IPS-NIHi7 (cell line): ENCODE results near the gene PSME4.
"Not testable (repeated sequence)": the region's sequence is repeated elsewhere in the genome, so short reads cannot be mapped to it uniquely, and the experiment has no call there.

Source experiments
- DNase-seq: peaks from one replicate; pipeline ENCODE4 v3.0.0; 2012; ENCODE audit warnings: mixed read lengths; ENCODE audit errors: extremely low spot score

PSME4 gene

DNA sequence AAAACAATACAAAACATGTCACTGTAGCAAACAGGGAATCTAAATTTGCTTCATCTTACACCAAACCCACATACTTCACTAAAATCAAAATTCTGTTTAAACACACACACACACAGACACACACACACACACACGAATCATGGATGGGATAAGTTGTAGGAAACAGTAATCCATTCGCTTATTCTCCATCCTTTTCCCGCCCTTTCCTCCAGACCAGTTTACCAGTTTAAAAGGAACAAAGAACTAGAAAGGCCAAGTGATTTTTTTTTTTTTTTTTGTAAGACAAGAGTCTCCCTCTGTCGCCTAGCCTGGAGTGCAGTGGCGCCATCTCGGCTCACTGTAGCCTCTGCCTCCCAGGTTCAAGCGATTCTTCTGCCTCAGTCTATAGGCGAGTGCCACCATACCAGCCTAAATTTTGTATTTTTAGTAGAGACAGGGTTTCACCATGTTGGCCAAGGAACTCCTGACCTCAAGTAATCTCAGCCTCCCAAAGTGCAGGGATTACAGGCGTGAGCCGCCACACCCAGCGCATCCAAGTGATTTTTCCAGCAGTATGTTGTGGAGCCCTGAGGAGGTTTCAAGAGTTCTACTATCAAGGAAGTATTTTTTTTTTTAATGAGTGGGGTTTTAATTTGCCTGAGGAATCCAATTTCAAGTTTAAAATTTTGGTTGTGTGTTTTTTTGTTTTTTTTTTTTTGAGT, 5.7 kb downstream of the PSME4 start:
- no peak for DNase-seq

DNA sequence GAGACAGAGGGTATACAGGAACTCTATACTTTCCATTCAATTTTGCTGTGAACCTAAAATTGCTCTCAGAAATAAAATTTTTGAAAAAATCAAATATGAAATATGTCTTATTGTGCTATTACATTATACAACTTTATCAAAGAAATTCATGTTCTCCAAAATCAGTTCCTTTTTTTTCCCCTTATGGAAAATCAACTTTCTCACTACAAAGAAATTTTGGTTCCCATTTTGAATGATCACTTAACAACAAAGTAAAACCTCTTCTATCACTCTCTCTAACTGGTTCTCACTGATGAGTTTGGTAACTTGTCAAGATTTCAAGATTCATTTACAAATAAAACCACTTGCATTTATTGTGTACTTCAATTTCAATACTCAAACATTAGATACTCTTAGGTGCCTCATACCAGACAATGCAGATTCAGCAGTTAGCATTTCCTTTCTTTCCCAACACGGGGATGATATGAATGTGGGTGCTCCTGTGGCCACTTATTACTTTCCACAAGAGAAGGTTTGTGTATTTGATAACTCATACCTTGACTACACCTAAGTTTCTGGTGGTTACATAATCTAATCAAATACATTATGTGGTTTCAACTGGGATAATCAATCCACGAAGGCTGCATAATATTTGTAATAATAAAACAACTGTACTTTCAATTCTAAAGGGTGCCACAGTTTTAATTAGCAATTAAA, 6.4 kb downstream of the PSME4 start:
- no peak for DNase-seq

DNA sequence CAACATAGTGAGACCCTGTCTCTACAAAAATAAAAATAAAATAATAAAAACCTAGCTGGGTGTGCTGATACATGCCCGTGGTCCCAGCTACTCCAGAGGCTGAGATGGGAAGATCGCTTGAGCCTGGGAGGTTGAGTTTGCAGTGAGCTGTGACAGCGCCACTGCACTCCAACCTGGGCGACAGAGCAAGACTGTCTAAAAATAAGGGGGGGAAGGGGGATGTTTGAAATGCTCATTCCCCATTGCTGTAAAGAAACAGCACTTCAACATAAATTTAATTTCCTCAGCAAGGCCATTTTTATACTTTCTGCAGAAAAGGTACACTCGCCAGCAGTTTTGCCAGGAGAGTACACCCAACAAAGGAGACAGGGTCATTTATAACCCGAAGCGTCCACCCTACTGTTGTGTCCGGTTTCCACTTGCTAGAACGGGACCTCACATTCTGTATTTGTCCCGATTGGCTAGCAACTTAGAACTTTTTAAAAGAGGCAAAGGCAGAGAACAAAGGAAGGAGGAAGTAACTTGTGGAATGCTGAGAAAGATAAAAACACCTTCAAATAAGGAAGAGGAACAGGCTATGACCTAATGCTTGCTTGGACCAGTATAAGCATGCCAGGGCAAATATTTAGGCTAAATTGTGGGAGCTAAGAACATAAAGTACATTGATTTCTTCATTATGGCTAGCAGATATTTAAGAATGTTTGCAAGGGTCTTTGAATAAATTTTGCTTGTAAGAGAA, 9.1 kb downstream of the PSME4 start:
- DNase-seq = not testable (repeated sequence)

DNA sequence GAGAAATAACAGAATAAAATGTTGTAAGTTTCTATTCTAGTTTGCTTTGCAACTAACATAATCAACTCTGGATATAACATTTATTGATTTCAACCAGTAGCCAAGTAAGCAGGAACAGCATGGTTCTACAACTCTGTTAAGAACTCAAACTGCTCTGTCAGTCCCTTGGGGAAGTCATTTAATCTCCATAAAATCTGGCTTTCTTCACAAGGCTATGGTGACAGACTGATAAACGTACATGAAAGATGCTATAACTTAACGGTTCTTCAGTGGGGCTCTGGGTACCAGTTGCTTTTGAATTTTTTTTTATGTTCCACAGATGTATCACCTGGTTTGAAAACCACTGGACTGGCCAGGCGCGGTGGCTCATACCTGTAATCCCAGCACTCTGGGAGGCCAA, 10.3 kb downstream of the PSME4 start:
- no peak for DNase-seq

DNA sequence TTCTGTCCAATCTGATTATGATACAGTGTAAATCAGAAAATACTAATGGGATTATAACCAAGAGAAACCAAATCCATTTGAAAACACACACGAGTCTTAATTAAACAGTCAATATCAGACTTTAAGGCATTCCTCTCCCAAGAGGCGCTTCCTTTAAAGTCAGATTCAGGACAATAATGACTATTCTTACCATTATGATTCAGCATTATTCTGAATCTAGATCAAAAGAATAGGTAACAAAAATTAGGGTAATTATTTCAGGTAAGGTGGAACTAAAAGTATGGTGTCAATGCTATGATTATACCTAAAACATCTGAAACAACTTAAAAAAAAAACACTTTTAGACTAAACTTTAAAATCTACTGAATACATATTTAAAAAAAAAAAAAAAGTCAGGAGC, 12.3 kb downstream of the PSME4 start:
- DNase-seq = no peak

DNA sequence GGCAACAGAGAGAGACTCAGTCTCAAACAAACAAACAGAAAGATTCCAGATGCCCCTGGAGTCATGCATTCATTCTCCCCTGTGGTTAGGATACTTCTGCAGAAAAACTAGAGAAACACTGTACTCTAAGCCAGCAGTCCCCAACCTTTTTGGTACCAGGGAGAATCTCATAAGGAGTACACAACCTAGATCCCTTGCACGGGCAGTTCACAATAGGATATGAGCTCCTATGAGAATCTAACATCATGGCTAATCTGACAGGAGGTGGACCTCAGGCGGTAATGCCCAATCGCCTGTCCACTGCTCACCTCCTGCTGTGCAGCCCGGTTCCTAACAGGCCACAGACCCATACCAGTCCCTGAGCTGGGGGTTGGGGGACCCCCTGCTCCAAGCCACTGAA, 18.3 kb downstream of the PSME4 start:
- no peak for DNase-seq

DNA sequence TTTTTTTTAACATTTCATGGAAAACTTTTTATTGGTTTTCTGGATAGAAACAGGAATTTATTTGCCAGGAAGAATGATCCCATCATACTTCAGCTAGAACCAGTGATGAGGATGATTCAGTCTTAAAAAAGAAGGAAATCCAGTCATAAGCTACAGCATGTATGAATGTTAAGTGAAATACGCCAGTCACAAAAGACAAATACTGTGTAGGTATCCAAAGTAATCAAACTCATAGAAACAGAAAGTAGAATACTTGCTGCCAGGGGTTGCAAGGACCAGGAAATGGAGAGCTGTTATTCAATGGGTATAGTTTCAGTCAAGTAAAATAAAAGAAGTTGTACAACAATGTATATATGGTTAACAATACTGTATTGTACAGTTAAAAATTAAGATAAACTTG, 21.3 kb downstream of the PSME4 start:
- no peak for DNase-seq

DNA sequence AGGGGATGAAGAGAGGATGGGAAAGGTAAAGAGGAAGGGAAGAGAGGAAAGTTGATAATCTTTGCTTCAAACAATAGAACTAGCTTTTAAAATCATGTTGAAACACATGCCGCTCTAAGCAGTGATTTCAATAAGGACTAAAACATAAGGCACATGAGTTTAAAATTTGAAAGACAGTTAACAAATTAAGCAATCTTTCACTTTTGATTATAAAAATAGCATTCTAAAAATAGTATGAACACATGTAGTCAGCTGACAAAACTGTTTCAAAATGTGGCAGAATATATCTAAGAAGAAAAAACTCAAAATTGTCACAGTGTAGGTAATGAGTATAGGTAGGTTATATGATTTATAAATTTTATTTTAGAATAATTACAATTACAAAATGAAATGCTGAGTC, 25.3 kb downstream of the PSME4 start:
- no peak for DNase-seq

DNA sequence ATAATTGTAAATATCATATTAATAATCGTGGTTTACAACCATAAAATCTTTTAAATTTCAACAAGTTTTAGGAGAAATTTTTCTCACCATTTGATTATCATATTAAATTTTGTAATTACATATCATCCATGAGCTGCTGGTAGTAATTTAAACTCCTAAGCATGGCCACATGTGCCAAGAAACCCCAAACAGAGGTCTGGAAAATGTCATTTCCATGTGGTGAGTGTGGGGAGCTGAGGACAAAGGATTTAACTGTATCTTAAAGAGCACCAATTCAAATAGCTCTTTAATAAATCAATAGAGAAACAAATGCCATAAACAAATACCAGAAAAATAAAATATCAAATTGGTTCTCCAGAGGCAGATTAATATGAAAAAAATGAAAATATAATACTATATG, 26.3 kb downstream of the PSME4 start:
- no peak for DNase-seq

DNA sequence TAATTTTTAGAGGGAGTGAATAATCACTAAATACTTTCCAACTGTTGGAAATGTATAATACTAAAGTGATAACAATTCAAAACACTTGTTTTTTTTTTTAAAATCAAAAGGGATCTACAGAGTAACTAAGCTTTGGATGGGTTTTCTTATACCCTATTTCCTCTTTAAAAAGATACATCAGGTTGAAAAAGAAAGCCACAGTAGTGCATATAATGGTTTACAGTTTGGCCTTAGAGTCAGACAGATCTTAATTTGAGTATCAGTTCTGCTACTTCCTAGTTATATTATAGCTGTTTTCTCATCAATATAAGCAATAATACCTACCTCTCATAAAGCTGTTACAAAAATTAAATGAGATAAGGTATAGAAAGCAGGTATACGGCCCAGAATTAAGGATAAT, 28.5 kb downstream of the PSME4 start:
- DNase-seq = no peak

DNA sequence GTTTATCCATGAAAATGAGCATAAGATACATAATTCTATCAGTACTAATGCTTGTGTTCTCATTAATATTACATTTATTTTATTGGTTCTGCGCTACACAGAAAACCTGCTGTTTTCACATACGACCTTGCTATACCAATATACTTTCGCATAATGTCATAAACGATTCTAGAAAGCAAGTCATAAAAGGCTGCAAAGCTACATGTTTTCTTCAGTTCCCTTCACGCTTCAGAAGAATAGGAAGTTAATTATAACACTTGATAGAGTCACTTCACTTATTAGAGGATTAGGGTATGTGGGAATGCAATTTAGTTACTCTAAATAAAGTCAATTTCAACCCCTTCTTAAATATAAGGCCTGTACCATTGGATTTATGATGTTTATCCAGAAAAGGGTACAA, 29.0 kb downstream of the PSME4 start:
- no peak for DNase-seq

DNA sequence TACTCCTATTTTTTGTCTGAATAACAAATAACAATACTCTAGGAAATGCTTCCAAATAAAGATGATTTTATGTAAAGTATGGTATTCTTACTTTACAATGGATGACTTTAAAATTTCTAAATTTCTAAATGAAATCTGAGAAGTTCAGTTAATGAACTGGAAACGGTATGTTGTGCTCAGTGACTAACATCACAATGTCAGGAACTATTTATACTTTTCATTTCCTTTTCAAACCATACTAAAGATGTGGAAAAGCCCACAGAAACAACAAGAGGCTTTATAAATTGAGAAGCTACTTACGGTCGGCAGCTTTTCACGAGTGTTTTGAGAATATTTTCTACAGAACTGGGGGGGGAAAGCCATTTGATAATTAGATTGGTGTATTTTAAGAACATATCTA, 31.1 kb downstream of the PSME4 start:
- no peak for DNase-seq

DNA sequence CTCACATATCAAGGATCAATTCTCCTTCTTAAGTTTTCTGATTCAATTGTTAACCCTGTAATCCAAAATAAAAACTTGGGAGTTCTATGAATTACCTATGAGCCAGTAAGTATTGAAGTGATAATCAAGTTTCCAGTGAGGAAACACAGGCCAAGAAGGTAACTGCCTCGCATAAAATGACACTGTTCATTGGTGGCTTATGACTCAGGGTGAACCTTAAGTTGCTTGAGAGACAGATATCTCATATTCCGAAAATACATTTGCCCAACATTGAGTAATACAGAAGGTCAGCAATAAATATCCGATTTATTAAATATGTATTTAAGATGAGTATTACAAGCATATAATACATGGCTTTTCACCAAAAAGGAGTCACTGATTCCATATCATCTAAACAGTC, 31.9 kb downstream of the PSME4 start:
- DNase-seq = no peak

DNA sequence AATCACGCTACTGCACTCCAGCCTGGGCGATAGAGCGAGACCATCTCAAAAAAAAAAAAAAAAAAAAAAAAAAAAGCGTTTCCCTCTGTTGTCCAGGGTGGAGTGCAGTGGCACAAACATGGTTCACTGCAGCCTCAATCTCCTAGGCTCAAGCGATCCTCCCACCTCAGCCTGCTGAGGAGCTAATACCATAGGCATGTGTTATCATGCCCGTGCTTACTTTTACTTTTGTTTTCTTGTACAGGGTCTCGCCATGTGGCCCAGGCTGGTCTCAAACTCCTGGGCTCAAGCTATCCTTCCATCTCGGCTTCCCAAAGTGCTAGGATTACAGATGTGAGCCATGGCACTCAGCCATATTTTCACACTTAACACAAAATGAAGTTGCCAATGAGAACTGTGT, 37.5 kb downstream of the PSME4 start:
- no peak for DNase-seq

DNA sequence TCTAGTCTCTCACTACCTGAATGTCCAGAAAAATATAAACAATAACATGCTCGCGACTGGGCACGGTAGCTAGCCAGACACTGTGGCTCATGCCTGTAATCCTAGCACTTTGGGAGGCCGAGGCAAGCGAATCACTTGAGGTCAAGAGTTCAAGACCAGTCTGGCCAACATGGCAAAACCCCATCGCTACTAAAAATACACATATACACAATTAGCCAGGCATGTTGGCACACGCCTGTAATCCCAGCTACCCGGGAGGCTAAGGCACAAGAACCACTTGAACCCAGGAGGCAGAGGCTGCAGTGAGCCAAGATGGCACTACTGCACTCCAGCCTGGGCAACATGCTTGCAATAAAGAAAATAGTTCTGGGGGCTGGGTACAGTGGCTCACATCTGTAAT, 44.5 kb downstream of the PSME4 start:
- not testable (repeated sequence) for DNase-seq

DNA sequence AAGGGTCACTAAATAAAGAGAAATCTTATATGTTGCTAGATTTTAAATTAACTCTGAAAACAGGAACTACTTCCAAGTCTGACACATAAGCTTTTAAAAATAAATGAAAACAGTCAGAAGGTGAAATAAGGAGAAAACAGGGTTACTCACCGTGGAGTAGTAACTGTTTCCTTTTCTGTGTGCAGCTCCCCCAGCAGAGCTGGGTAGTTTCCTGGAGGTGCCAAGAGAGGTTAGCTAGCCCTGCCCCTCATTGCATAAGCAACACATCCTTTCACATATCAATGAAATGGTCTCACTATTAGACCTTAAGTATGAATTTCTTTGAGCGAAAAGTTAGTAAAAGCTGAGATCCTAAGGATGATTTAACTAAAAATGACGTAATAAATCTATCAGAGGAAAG, 57.1 kb downstream of the PSME4 start:
- no peak for DNase-seq

DNA sequence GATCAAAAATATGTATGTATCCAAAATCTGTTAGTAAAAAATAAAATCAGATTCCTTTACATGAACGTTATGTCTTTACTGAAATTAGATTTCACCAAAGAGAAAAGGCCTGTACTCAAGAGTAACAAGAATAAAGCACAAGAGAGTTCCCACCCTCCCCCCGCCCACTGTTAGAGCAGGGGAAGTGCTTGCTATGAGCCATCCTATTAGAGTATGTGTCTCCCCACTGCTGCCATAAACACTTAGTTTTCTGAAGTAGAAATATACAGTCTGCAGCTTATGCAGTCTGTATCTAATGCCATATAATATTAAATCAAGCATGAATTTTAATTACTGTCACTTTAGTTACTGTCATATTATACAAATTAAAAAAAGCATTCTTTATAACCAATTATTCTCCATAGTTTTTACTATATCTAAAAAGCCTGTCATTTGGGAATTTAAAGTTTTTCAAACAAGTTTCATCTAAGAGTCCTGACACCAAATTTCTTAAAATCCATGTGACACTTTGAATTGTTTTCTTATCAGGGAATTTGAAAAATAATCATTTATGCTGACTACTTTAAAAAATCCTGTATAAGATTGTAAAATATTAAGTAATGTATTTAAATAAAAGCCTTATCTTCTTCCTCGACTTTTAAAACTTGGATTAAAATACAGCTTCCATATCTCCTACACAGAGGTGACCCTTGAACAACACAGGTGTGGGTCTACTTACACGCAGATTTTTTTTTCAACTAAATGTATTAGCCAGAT, 59.2 kb downstream of the PSME4 start:
- peak; percentile 7 for DNase-seq

DNA sequence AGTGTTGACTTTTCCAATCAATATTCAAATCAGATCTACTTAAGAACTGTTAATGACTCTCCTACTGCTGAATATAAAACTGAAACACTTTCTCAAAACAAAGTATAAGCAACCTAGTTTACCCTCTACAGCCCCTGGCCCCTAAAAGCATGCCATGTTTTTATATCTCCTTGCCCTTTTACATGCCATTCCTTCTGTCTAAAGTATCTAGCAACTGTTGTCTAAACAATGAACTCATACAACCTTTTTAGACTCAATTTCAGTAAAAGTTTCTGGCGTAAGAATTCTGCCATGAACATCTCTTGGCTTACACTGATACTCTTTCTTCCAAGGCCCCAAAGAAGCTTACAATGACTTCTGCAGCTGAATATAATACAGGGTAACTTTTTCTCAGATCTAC, 63.2 kb downstream of the PSME4 start:
- DNase-seq = no peak

DNA sequence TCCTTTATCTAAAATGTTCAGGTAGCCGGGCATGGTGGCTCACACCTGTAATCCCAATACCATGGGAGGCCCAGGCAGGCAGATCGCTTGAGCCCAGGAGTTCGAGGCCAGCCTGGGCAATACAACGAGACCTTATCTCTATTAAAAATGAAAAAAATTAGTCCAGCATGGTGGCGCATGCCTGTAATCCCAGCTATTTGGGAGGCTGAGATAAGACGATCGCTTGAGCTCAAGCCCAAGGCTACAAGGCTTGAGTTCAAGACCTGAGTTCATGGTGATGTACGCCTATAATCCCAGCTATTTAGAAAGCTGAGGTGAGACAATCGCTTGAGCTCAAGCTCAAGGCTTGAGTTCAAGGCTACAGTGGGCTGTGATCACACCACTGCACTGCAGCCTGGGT, 65.4 kb downstream of the PSME4 start:
- DNase-seq = no peak

DNA sequence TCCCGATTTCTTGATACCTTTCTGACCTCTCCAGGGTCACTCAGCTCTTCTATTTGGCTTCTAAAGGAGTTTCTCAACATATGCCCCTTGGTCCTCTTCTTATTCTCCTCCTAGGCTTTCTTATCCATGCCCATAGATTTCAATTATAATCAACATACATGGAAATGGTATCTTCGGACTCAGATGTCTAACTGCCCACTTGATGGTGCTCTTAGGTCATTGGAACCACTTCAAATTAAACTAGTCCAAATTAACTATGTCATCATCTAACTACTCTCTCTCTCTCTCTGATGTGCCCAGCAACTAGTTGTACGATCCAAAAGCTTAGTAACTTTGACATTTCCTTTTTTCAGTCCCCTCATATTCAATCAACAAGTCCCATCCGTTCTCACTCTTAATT, 67.8 kb downstream of the PSME4 start:
- no peak for DNase-seq

DNA sequence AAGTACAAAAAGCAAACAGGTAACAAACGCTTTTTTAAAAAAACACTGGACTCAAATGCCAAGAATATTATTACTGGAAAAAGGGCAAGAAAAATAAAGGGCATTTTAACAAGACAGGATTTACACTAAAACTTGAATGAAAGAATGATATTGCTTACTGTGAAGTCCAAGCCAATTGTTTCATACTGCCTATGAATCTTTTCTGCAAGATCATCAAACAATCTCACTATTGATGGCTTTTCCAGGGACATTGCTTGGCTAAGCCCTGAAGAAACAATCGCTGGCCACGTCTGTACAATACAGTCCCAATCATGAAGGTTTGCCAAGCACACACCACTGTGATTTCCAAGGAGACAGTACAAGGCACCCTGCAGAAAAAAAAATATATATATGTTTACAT, 69.6 kb downstream of the PSME4 start:
- no peak for DNase-seq

DNA sequence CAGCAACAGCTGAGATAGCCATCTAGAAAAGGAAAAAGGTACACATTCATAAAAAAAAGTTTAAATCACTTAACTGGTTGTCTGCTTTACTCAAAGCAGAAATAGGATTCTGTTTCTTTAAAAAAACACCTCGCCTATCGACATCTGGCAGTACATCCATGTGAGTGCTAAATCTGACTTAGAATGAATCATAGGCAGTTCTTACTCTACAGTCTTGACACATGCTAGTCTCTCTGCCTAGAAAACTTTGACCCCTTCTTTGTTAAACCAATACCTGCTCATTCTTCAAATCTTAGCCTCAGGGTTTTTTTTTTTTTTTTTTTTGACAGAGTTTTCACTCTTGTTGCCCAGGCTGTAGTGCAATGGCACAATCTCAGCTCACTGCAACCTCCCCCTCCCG, 73.9 kb downstream of the PSME4 start:
- DNase-seq = no peak
